AG20443 (cell line): ENCODE measurements around the gene VAPB.
A peak's percentile ranks its signal among the peaks of the same experiment; 100 is the strongest.

ENCODE experiments used
- DNase-seq: peaks from one replicate; pipeline ENCODE4 v3.0.0; 2012; ENCODE audit warnings: low spot score, mixed read lengths

VAPB gene

DNA sequence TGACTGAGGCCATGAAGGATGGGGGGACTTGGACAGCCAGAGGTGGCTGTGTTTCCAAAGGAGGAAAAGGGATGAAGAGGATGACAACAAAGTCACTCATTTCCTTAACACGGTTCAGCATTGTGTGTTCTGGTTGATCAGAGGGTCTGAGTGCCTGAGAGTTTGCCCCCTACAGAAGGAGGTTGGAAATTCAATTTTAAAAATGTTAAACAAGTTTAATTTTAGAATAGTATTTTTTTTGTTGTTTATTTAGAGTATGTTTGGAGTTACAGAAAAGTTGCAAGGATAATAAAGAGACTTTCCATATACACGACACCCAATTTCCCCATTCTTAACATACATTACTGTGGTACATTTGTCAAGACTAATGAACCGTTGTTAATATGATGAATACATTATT lies 10.3 kb upstream of the VAPB start:
- no peak for DNase-seq

DNA sequence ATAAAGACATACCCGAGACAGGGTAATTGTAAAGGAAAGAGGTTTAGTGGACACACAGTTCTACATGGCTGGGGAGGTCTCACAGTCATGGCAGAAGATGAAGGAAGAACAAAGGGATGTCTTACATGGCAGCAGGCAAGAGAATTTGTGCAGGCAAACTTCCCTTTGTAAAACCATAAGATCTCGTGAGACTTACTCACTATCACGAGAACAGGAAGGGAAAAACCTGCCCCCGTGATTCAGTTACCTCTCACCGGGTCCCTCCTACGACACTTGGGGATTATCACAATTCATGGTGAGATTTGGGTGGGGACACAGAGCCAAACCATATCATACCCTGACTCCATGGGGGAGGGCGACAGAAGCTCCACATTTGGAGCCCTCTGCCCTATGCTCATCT lies 7.4 kb upstream of the VAPB start:
- DNase-seq: no peak

DNA sequence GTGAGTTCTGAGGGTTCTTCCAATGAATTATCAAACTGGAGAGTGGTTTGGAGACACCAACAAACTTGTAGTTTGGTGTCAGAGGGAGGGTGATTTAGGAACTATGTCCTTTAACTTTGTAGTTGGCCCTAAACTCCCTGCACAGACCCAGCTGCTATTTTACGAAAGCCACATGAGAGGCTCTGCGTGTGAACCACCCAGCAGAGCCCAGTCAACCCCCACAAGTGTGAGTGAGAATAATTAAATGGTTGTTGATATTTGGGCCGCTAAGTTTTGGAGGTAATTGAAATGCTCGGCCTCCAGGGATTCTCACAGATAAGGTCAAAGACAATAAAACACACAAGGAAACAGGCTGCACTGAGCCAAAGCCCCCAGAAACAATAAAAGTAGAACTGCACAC lies 6.9 kb upstream of the VAPB start:
- DNase-seq: no peak

DNA sequence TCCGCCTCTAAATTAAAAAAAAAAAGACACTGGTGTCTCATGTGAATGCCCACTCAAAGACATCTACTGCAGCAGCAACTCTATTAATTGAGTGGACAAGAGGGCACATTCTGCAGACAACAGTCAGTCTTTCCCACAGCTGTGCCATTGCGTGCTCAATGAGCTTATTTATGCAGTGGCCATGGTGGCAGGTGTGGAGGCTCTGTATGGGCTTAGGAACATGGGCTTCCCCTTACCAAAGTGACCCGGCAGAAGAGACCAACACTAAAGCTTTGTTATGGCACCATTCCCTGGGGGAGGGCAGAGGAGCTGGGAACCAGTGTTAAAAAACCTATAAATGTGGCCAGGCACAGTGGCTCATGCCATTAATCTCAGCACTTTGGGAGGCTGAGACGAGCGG lies 4.2 kb upstream of the VAPB start:
- DNase-seq: no peak

DNA sequence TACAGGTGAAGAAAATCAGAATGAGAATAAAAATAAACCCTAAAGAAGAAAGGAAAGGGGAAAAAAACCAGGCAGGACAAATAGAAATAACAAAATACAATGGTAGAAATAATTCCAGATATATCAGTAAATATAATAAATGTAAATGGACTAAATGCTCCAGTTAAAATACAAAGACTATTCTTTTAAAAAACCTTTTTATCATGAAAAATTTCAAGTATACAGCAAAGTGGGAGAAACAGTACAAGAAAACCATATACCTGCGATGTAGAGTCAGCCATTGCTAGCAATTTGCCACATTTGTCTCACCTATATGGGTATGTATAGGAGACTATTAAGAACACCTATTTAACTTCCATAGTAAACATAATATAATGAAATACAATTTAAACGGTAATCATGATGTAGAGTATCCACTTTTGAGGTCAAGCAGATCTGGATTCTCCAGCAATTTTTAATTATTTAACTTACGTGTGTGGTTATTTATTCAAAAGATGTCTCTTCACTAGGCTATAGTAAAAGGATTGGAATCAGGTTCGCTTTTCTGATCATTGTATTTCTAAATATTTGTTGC lies 914 bp upstream of the VAPB start:
- no peak for DNase-seq

DNA sequence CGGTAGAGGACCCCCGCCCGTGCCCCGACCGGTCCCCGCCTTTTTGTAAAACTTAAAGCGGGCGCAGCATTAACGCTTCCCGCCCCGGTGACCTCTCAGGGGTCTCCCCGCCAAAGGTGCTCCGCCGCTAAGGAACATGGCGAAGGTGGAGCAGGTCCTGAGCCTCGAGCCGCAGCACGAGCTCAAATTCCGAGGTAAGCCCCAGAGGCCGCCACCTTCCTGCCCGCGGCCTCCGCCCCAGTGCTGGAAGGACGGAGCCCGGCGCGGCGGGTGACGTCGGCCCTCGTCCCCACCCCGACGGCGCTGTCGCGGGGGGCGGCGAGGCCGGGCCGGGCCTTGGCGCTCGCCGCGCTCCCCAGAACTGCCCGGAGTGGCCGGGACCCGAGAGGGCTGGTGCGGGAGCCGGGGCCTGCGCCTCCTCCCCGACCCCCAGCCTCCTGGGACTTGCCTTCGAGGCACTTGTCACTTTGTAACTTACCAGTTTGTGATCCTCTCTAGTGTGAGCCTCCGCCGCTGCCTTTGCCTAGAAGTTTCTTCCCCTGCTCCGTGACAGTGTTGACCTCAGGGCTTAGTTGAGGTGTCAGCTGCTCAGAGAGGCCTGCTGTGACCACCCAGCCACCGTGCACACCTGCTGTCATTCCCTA lies 417 bp downstream of the VAPB start:
- peak; percentile 79 for DNase-seq

DNA sequence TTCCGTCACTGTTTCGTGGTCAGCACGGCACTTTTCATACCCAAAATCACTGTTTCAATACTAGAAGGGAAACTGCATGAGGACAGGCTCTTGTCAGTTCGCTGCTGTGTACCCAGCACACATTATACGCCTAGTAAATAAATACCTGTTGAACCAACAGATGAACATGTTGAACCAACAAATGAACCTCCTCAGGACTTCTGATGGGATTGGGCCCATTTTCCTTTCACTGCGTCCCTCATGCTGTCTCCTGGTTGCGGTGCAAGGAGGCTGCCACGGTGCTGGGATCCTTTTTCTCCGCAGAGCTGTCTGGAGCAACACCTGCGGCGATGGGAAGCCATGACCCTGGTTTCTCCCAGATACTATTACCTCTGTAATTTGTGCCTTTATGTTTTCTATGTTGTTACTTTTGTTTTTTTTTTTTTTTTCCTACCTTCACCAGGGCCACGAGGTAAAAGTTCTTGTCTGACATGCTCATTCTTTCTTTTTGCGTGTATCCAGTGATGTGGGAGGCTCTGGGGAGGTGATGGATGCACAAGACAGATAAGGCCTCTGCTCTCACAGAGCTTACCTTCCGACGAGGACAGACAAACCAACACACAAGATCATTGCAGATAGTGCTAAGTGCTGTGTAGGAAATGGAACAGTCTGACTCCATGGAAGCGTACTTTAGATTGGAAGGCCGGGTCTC lies 1.1 kb downstream of the VAPB start:
- DNase-seq: no peak

DNA sequence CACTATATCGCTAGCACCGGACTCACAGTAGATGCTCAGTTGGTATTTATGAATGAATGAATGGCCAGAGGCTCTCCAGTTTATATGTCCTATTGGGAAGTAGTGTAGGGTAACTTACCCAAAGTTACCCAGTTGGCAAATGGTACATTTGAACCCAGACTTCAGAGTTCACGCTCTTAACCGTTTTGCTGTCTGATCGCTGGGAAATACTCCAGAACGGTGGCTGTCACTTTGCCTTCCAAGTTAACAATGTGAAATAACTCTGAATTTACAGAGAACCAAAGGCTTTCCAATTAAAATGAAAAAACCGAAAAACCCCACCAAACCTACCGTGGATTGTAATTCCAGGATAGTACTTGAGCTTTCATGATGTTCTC lies 1.6 kb downstream of the VAPB start:
- DNase-seq: no peak

DNA sequence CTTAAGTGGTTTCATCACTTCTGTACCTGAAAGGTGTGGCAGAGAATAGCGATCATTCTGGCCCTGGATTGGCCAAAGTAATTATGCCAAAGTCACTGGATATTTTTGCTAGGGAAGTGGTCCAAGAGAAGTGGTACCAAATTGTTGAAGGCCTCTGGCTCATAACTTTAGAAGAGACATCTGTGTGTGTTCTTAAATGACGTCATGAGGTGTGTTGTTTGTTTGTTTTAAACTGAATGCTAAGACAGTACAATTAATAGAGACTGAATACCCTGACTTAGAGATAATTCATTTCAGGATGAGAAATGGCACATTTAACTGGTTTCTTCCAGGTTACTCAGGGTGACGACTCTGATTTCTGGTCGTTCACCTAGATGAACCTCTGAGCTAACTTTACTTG lies 3.3 kb downstream of the VAPB start:
- DNase-seq: no peak

DNA sequence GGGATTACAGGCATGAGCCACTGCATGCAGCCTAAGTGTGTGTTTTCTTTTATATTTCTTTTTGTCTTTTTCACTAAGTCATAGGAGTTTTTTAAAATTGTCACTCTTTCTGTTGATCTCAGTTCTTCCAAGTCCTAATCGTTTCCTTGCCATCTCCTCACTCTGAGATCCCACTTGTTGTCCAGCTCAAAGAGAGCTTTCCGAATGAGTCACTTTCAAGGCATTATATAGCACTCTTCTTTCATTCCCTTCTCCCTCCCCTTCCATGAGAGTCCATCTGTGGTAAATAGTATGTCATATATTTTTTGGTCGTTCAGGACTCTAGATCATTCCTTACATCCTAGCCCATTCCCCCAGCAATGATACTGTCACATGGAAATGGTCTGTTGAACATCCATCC lies 4.3 kb downstream of the VAPB start:
- peak; percentile 17 for DNase-seq

DNA sequence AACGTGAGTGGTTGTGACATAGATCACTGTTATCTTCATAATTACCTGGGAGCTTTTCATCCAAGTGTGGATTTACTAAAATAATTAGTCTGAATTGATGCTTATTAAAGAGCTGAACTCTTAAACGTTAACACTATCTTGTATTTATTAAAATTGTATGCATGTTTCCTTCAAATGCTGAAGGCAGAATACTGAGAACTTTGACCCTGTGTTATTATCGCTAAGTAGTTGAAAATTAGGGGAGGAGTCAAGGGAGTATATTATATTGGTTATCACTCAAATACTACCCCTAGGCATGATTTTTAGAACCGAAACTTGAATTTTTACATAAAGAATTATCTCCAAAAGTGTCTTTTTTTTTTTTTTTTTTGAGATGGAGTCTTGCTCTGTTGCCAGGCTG lies 5.8 kb downstream of the VAPB start:
- no peak for DNase-seq

DNA sequence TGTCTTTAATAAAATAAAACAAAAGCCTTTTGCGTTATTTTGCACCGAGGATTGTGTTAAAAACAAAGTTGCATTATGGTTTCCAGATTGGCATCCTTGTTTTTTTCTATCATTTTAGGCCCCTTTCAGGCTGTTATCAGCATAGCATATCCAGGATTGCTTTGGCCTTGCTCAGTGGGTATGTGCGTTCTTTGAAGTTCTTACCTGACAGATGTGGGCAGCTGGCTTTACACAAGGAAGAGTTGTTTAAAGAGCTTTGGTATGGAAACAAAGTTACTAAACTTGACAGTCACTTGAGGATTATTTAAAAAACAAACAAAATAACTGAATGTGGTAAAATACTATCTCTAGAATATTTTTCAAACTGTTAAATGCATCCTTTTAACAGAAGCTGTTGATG lies 6.6 kb downstream of the VAPB start:
- no peak for DNase-seq

DNA sequence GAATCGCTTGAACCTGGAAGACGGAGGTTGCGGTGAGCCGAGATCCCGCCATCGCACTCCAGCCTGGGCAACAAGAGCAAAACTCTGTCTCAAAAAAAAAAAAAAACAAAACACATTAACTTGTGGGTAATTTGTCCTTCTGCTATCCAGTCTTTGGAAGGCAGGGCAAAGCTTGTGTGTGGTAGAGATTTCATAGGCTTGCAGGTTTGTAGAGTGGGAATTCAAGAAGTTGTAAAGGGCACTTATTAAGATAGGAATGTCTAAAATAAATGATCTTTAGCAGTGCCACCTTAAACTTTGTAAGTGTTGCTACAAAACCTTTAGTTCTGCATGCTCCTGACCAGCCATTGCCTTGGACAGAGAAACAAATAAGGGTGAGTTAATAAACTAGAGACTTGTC lies 8.4 kb downstream of the VAPB start:
- no peak for DNase-seq

DNA sequence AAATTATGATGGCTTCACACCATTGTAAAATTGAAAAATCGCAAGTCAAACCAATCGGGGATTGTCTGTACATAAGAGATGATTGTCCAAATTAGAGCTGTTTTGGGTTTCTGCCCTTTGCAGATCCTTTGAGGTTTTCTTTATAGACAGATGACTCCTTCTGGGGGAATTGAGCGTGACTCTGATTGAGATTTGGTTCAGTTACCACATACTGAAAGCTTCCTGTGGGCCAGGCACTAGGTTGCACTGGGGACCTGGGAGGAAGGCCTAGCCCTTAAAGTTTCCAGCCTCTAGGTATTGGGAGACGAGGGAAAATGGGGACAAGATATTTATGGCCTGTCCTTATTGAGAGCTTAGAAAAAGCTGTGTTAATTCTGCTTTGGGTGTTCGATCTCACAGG lies 9.2 kb downstream of the VAPB start:
- DNase-seq: no peak

DNA sequence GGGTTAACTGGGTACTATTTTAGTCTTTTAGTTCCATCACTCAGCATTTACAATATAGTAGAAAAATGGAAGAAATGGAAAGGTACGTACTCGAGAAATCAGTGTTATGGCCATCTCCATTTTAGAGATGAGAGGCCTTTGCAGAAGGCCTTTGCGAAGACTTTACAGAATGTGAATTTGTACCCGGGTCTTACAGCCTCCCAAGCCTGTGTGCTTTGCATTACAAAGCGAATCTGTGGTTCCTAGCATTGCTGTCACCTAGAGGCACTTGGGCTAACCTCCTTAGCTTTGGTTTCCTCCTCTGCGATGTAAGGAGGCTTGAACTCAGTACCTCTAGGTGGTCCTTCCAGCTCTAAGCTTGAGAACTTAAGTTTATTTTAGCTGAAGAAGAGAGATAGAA lies 10.9 kb downstream of the VAPB start:
- DNase-seq: no peak

DNA sequence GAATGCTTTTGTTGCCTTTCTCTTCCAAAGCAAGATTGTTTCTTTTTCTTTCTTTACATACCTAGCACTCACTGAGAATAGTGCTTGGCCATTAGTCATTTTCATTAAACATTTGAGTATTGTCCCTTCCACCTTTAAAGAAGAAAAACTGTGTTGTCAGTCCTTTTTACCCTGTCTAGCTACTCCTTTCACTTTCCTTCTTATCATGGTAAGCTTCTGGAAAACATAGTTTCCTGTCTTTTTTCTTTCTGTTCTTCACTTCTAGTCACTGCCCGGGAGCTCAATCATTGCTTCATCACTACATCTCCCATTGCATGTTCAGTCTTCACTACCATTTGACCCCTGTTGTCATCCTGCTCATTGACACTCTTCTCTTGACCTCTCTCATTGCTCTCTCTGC lies 12.1 kb downstream of the VAPB start:
- no peak for DNase-seq

DNA sequence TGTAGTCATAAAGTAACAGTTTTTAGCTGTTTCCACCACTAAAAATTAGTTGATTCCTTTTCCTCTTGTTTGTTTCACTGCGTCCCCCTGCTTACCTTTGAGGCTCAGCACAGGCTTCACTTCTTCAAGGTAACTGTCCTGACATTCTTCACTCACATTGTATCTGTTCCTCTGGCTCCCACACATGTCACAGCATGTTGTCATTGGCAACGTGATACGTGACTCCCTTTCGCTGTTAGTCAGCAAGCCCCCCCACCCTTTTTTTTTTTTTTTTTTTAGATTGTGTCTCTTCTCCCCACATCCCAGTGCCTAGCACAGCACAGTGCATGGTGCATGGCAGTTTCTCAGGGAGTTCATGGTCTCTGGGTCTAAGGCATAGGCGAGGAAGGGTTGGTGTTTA lies 13.3 kb downstream of the VAPB start:
- no peak for DNase-seq

DNA sequence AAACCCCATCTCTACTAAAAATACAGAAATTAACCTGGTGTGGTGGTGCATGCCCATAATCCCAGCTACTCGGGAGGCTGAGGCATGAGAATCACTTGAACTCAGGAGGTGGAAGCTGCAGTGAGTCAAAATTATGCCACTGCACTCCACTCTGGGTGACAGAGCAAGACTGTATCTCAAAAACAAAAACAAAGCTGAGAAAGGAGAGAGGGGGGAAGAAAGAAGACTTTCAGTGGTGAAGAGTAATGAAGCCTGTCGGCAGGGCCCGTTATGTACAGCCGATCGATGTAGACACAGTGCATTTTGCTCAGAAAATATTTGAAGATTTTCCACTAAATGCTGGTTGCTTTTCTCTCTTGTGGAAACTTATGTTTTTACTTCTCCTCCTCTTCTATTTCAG lies 13.8 kb downstream of the VAPB start:
- no peak for DNase-seq

DNA sequence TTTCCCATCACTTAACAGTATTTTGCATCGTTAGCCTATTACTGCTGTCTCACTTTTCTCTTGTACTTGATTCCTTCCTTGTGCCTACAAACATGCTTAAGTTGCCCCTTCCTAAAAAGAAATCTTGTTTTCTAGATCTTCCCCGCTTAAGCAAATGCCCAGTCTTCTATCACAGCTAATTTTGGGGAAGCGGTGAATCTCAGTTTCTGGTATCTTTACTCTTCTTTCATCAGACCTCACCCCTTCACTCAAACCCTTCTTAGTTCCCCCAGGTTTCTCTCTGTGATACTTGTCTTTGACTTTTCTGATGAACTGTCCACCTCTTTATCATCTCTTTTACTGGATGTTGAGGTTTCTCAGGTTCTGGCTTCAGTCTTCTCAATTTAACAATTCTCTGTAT lies 14.2 kb downstream of the VAPB start:
- DNase-seq: no peak

DNA sequence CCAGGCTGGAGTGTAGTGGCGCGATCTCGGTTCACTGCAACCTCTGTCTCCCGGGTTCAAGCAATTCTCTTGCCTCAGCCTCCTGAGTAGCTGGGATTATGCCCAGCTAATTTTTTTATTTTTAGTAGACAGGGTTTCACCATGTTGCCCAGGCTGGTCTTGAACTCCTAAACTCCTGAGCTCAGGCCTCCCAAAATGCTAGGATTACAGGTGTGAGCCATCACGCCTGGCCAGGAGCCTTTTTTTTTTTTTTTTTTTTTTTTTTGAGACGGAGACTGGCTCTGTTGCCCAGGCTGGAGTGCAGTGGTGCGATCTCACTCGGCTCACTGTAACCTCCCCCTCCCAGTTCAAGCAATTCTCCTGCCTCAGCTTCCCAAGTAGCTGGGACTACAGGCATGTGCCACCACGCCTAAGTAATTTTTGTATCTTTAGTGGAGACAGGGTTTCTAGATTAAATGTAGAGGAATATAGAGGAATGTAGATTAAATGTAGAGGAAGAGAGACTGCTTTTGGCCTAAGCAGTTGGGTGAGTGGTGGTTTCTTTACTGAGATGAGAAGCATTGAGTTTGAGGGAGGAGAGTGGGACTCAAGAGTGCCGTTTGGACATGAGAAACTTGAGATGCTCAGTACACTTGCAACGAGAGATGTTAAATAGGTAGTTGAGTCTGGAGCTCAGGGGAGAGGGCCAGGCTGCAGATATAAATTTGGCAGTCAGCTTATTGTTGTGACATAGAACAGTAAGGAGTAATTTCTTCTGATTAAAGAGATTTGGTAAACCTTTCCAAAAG lies 16.7 kb downstream of the VAPB start:
- no peak for DNase-seq

DNA sequence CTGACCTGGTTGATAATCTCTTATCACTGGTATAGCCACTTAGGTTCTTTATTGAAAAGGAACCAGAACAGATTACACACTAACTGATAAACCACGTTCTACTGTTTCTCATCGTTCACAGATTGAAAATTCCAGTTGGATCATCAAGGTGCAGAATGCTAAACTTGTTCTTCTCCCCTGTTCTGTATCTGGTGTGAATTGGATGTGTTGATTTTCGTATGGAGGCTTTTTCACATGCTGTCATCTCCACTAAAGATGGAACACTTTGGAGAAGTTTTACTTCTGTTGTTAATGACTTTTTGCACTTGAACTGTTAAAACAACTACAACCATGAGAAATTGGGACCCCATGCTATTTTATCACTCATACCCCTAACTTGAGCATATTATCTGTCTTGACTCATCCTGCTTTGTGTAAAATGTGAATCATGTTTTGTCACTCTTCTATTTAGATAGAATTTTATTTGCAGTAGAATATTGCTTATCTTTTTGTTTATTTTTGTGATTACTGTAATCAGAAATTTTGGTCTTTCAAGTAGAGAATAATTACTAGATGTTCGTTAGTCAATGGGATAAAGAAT lies 17.5 kb downstream of the VAPB start:
- no peak for DNase-seq

DNA sequence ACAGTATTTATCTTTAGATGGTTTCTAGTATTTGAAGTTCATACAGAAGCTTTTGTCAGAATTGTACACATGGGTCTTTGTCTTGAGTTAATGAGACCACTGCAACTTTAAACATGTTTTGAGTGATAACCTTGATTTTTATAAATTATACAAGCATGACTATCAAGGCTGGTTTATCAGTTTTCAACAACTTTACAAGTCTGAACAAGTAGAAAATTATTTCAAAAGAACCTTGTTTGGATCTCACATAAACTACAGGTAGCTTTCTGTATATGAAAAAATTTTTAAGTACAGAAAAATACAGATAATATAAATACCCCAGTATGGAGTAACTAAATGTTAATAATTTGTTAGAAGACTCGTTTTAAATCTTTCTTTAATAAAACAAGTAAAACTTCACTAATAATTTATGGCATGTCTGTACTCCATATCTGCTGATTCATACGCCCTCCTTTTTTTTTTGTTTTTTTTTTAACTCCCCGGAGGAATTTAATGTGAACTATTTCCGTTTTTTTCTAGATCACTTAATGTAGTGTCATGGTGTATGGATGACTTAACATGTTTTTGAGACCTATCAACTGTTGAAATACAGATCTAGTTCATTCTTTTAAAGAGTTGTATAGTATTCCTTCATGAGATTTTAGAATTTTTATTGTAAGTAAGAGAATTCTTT lies 18.3 kb downstream of the VAPB start:
- DNase-seq: no peak
